GM19193 (cell line): ENCODE results near the gene MYO7B.

Experiments
- POLR2A ChIP-seq: IDR thresholded peaks from 4 replicates; pipeline ENCODE4 v1.6.1; 2011; ENCODE audit not compliant: insufficient read depth, insufficient read length; ENCODE audit errors: extremely low read depth

Gene MYO7B

DNA sequence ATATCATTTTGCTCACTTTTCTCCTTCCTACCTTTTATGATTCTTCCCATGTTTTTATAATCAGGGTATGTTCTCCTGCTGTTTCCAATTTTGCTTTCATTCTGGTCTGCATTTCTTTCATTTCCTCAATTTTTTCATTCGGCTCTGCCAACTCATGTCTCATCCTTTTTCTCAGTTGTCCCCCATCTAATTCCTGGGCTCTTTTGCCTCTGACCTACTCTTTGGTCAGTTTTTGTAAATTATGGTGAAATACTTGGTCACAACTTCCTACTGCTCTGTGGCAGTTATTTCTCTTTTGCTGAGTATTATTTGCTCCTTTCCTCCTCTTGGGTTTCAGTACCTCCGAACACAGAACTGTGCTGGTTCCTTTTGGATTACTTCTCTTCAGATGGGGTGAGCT lies 27.5 kb downstream of the MYO7B start:
- no peak for TF ChIP-seq POLR2A

GRCh38 chr2:127563458-127564428 lies 28.3 kb downstream of the MYO7B start:
- no peak for TF ChIP-seq POLR2A

DNA sequence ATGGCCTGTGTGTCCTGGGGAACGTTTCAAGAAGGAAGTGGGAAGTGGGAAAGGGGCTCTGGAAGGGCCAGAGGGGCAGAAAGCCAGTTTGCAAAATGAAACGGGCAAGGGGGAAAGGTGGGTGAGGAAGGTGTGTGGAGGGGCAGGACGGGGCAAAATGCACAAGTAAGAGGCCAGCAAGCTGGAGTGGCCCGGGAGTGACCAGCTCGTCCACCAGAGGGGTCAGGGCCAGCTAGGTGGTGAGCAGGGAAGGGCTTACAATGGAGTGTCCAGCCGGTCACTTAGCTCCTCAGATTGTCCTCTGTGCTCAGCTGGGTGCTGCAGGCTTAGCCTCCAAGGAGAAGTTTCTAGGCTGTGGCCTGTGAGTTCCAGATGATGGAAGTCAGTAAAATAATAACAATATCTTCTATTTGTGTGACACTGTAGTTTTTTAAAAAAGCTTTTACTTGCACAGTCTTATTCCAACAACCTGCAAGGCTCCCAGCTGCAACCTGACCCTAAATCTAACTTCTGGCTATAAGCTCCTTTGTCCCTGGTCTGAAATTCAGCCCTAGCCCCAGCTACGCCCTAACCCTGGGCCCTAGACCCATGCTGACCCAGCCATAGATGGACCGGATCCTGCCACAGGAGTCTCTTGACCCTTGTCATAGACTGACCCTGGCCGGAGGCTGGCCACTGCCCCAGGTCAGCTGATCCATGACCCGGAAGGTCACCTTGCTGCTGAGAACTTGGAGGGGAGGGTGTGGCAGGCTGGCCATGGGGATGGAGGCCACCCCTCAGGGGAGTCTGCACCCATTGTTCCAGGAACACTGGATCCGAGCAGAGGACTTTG lies 29.2 kb downstream of the MYO7B start:
- no peak for TF ChIP-seq POLR2A

GRCh38 chr2:127565261-127566138 lies 30.0 kb downstream of the MYO7B start:
- no peak for TF ChIP-seq POLR2A

- no peak for TF ChIP-seq POLR2A
These were observed 30.6 kb downstream of the MYO7B start for GRCh38 chr2:127566139-127566417.

DNA sequence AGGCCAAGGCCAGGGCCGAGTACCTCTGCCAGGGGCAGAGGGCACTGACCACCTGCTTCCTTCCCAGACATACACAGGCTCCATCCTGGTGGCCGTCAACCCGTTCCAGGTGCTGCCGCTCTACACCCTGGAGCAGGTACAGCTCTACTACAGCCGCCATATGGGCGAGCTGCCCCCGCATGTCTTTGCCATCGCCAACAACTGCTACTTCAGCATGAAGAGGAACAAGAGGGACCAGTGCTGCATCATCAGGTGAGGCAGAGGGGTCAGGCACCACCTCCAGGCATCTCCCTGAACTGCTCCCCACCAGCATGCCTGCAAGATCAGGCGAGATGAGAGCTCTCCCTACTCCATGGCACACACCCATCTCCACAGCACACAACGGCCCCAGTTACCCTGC lies 31.1 kb downstream of the MYO7B start:
- no peak for TF ChIP-seq POLR2A

DNA sequence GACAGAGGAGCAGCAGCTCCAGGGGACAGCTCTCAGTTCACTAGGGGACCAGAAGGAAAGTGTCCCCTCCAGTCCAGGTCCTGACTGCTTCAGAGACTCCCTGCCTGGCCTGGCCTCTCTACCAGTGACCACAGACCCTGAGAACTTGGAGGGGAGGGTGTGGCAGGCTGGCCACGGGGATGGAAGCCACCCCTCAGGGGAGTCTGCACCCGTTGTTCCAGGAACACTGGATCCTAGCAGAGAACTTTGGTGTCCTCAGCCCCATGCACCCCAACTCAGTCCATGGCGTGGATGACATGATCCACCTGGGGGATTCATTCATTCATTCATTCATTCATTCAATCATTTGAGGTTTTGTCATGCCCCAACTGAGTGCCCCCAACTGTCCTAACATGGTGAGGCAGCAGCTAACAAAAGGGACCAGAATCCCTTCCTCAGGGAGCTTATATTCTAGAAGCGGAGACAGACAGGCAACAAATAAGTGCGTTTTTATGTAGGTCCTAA lies 31.9 kb downstream of the MYO7B start:
- no peak for TF ChIP-seq POLR2A

- no peak for TF ChIP-seq POLR2A
These were observed 32.6 kb downstream of the MYO7B start for GRCh38 chr2:127568128-127568527.

- TF ChIP-seq POLR2A: no peak
These were observed 34.2 kb downstream of the MYO7B start for GRCh38 chr2:127569666-127570065.

GRCh38 chr2:127570282-127571250 lies 35.1 kb downstream of the MYO7B start:
- no peak for TF ChIP-seq POLR2A

DNA sequence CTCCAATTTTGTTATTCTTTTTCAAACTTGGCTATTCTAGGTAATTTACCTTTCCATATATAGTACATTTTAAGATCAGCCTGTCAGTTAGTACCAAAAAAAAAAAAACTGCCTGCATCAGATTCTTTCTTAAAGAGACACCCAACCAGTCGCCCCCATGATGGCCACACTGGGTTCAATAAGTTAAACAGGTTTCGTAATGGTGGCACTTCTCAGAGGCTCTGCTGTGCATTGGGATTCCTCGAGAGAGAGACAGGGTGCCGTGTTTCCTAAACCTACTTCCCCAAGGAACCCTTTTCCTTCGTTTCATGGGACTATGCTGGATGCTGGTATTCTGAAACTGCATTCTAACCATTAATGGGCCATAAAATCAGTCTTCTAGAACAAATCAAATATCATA lies 37.4 kb downstream of the MYO7B start:
- no peak for TF ChIP-seq POLR2A

GRCh38 chr2:127573298-127573697 lies 37.8 kb downstream of the MYO7B start:
- TF ChIP-seq POLR2A: no peak

DNA sequence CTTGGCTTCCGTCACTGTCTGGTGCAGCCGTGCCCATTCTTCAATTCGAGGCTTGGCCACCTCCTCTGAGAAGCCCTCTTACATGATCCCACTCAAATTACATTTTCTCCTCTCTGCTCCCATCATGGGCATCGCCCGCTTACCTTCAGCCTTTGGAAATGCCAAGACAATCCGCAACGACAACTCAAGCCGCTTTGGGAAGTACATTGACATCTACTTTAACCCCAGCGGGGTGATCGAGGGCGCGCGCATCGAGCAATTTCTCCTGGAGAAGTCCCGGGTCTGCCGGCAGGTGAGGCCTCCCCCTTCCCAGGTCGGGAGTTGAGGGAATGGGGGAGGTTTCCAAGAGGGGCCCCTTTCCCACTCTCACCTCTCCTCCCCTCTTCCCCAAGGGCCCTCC lies 38.3 kb downstream of the MYO7B start:
- TF ChIP-seq POLR2A: no peak

DNA sequence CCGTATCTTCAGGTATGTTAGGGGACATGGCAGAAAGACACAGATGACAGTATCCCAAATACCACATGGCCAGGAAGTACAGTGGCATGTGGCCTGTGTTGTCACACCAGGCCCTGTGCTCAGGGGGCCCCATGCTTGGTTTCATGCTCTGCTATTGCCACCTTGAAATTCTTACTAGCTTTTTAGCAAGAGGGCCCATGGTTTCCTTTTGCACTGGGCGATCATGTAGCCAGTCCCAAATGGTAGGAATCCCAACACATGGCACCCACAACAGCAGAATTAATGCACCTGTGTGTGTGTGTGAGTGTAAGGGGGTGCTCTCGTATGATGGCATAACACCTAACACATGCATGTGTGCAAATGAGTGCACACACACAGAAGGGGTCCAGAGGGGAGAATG lies 39.2 kb downstream of the MYO7B start:
- no peak for TF ChIP-seq POLR2A
